Ishikawa (cell line): ENCODE measurements around the gene TMEM127.

Source experiments
- CEBPB ChIP-seq: IDR thresholded peaks from 2 replicates; pipeline ENCODE4 v1.6.1; 2012
- CREB1 ChIP-seq: IDR thresholded peaks from 2 replicates; pipeline ENCODE4 v1.6.1; 2012; ENCODE audit warnings: low read depth
- EGR1 ChIP-seq: IDR thresholded peaks from 2 replicates; pipeline ENCODE4 v1.6.1; 2012
- EP300 ChIP-seq: IDR thresholded peaks from 2 replicates; pipeline ENCODE4 v1.6.1; 2012; ENCODE audit warnings: borderline replicate concordance
- FOXM1 ChIP-seq: IDR thresholded peaks from 2 replicates; pipeline ENCODE4 v1.6.1; 2012; ENCODE audit warnings: low read depth, borderline replicate concordance
- NFIC ChIP-seq: IDR thresholded peaks from 2 replicates; pipeline ENCODE4 v1.6.1; 2012
- RAD21 ChIP-seq: IDR thresholded peaks from 2 replicates; pipeline ENCODE4 v1.6.1; 2012; ENCODE audit warnings: low read depth
- REST ChIP-seq: IDR thresholded peaks from 2 replicates; pipeline ENCODE4 v1.6.1; 2012; ENCODE audit warnings: low read depth, mild to moderate bottlenecking
- TAF1 ChIP-seq: IDR thresholded peaks from 2 replicates; pipeline ENCODE4 v1.6.1; 2012; ENCODE audit warnings: low read depth, mild to moderate bottlenecking
- TCF12 ChIP-seq: IDR thresholded peaks from 2 replicates; pipeline ENCODE4 v1.6.1; 2012; ENCODE audit warnings: low read depth
- TEAD4 ChIP-seq: IDR thresholded peaks from 2 replicates; pipeline ENCODE4 v1.6.1; 2012
- YY1 ChIP-seq: IDR thresholded peaks from 2 replicates; pipeline ENCODE4 v1.6.1; 2012; ENCODE audit warnings: low read depth
- ZBTB7A ChIP-seq: IDR thresholded peaks from 2 replicates; pipeline ENCODE4 v1.6.1; 2012; ENCODE audit warnings: low read depth
- TF ChIP-seq, protein P1 (sequence below): IDR thresholded peaks from 2 replicates; pipeline ENCODE4 v1.6.1; 2012
- TF ChIP-seq, protein P2 (sequence below): IDR thresholded peaks from 2 replicates; pipeline ENCODE4 v1.6.1; 2012

TMEM127 gene

DNA sequence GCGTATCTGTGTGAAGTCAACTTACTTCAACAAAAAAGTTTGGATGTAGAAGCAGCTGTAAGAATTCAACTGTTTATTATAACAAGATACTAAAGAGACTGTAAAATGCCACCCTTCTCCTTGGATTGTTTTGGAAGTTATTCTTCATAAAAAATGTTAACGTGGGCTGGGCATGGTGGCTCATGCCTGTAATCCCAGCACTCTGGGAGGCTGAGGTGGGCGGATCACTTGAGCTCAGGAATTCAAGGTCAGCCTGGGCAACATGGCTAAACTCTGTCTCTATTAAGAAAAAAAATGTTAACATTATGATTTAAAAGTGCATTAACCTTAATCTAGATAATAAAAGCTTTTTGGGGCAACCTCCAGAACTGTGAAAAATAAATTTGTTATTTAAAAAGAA, 8.0 kb upstream of the TMEM127 start:
- no peak for TF ChIP-seq CREB1
- TF ChIP-seq REST: no peak
- no peak for TF ChIP-seq TAF1
- TF ChIP-seq, protein P1, sequence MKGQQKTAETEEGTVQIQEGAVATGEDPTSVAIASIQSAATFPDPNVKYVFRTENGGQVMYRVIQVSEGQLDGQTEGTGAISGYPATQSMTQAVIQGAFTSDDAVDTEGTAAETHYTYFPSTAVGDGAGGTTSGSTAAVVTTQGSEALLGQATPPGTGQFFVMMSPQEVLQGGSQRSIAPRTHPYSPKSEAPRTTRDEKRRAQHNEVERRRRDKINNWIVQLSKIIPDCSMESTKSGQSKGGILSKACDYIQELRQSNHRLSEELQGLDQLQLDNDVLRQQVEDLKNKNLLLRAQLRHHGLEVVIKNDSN: no peak
- TF ChIP-seq ZBTB7A: no peak
- no peak for TF ChIP-seq TEAD4
- no peak for TF ChIP-seq YY1
- no peak for TF ChIP-seq FOXM1
- TF ChIP-seq RAD21: no peak
- no peak for TF ChIP-seq EP300
- TF ChIP-seq TCF12: no peak
- TF ChIP-seq NFIC: no peak
- no peak for TF ChIP-seq EGR1
- TF ChIP-seq CEBPB: no peak
- TF ChIP-seq, protein P2, sequence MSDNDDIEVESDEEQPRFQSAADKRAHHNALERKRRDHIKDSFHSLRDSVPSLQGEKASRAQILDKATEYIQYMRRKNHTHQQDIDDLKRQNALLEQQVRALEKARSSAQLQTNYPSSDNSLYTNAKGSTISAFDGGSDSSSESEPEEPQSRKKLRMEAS: no peak

DNA sequence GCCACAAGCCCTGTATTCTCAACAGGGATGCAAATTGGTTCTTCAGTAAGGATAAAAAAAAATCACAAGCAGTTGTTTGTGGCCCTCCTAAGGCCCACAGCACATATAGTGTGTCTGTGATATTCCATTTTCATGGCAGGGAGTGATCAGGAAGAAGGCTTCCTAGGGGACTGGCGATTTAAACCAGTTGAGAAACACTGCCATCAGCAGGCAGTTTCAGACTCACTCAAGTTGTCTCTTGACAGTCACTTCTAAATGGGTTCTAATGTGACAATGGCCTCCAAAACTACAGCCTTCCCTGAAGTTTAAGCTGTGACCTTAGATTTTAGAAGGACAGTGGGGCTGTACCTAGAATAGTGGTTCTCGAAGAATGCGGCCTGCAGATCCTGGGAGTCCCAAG, 6.2 kb upstream of the TMEM127 start:
- TF ChIP-seq TAF1 (no peak), NFIC (no peak), EP300 (no peak), REST (no peak), ZBTB7A (no peak), CREB1 (no peak), EGR1 (no peak)

- no peak for TF ChIP-seq TAF1
- TF ChIP-seq TCF12: no peak
- no peak for TF ChIP-seq NFIC
- TF ChIP-seq EGR1: no peak
- peak; percentile 52 for TF ChIP-seq RAD21
- no peak for TF ChIP-seq REST
- TF ChIP-seq CEBPB: no peak
- TF ChIP-seq CREB1: no peak
These were observed 1.6 kb upstream of the TMEM127 start for GRCh38 chr2:96267159-96267971.

DNA sequence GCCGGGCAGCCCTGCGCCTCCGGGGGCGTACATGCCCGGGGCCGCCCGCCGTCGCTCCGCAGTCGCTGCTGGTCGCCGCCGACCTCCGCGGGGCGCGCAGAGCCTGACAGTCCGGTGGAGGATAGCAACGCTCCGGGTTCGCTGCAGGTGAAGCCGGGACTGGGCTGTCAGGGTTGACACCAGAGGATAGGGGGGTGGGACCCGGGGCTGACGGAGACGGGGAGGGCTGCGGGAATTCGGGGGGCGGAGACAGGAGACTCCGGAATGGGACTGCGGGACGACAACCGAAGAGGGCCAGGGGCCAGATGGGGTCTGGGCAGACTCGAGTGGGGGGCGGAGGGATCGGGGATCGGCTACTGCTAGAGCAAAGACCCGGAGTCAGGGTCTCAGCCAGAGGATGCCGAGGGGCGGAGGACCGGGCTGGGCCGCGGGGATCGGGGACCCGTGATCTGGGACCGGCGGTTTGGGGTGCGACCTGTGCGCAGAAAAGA, 403 bp downstream of the TMEM127 start:
- TF ChIP-seq, protein P1: no peak

DNA sequence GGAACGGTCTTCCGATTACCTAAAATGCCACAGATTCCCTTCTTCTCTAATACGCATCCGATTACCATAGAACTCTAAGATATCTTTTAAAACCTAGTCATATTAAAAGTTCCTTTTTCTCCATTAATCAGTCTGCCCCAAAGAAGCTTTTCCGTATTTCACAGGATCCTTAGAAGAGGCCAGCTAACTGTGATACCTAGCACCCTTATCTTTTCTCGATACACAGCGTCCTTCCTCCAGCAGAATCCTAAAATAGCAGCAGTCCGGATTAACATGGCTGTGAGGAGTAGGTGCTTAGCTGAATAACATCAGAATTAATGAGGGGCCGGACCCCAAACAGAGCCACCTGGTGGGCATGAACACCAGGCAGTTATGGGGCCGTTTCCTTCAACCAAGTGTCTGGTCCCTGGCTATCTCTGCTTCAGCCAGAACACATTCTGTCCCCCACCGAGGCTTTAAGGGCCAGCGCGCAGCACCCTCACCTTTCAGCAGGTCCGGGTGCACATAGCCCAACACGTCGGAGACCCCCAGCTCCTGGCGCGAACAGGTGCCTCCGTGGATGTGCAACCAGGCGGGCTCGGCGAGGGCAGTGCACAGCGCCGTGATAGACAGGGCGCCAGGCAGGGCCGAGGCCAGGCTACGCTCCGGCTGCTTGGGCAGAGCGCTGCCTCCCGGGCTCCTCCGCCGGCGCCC, 995 bp downstream of the TMEM127 start:
- TF ChIP-seq TCF12: no peak
- TF ChIP-seq CREB1: no peak
- no peak for TF ChIP-seq EGR1
- TF ChIP-seq REST: no peak
- TF ChIP-seq FOXM1: no peak
- TF ChIP-seq NFIC: no peak
- TF ChIP-seq RAD21: no peak
- no peak for TF ChIP-seq ZBTB7A
- no peak for TF ChIP-seq EP300
- no peak for TF ChIP-seq CEBPB
- no peak for TF ChIP-seq TEAD4
- TF ChIP-seq TAF1: no peak
